Uterus (tissue), 4 donors: Measurements from ENCODE around the gene KLHL17. TPM values are rescaled to one million over a fixed set of nuclear protein-coding genes. Genes with fewer than 3 reads are reported as not detected.

Experiments
- DNase-seq, 2 donors: peaks; one replicate each; pipeline ENCODE4 v3.0.0-alpha.2; 2019 to 2020
- H3K27ac ChIP-seq, 2 donors: fragments of 200-600 bp; sonication (generic); 1 replicate in 1 of 2; 2 replicates in 1 of 2; pipeline ENCODE4 v1.5.1; 2016 to 2018
- H3K27me3 ChIP-seq, 2 donors: fragments of 200-600 bp; sonication (generic); one replicate each; pipeline ENCODE4 v1.5.1; 2018 to 2019; ENCODE audit warnings: control low read depth in 1 of 2
- H3K36me3 ChIP-seq, 2 donors: fragments of 200-600 bp; sonication (generic); one replicate each; pipeline ENCODE4 v1.5.1; 2019; ENCODE audit warnings: control low read depth in 1 of 2
- H3K4me1 ChIP-seq, 2 donors: fragments of 200-600 bp; sonication (generic); one replicate each; pipeline ENCODE4 v1.5.1; 2018 to 2019; ENCODE audit warnings: control low read depth in 1 of 2
- H3K4me3 ChIP-seq, 2 donors: fragments of 200-600 bp; sonication (generic); 1 replicate in 1 of 2; 2 replicates in 1 of 2; pipeline ENCODE4 v1.5.1; 2018 to 2019; ENCODE audit warnings: mild to moderate bottlenecking in 1 of 2
- H3K9me3 ChIP-seq, 2 donors: fragments of 200-600 bp; sonication (generic); one replicate each; pipeline ENCODE4 v1.5.1; 2019; ENCODE audit warnings: control low read depth in 1 of 2
- POLR2A ChIP-seq, 2 donors: fragments of 450-650 bp; IDR thresholded peaks; one replicate each; pipeline ENCODE4 v1.6.1; 2016; ENCODE audit warnings: antibody characterized with exemption in 2 of 2, mild to moderate bottlenecking in 1 of 2, moderate library complexity in 1 of 2
- intact Hi-C: fragments of 100-400 bp; cut with DNase I; formaldehyde crosslinking; loops from one replicate; pipeline ENCODE4 v1.15.1; 2023; ENCODE audit warnings: low total_unique reads
- total RNA-seq, 4 donors: library from RNA; depleted of rRNA in 3 of 4; stranded (reverse); fragments of >200 nt in 3 of 4; gene quantifications; one replicate each; pipeline versions ENCODE4 v1.1.0 to v1.2.4, GENCODE V29; 2014 to 2023
- TF ChIP-seq, protein P1 (sequence below), 4 experiments: fragments of 200-600 bp in 2 of 4; fragments of 450-650 bp in 2 of 4; sonication (generic) in 2 of 4; IDR thresholded peaks; one replicate each; pipeline ENCODE4 v1.5.1; 2016 to 2019; ENCODE audit warnings: antibody characterized with exemption in 4 of 4, mild to moderate bottlenecking in 2 of 4, moderate library complexity in 1 of 4
- donor health status: DM: yes; HTN: yes; CAD: no.

KLHL17 gene
- total RNA-seq, 4 donors from 2014 or later = 1.8 to 15.3 (median 9.6) TPM

DNA sequence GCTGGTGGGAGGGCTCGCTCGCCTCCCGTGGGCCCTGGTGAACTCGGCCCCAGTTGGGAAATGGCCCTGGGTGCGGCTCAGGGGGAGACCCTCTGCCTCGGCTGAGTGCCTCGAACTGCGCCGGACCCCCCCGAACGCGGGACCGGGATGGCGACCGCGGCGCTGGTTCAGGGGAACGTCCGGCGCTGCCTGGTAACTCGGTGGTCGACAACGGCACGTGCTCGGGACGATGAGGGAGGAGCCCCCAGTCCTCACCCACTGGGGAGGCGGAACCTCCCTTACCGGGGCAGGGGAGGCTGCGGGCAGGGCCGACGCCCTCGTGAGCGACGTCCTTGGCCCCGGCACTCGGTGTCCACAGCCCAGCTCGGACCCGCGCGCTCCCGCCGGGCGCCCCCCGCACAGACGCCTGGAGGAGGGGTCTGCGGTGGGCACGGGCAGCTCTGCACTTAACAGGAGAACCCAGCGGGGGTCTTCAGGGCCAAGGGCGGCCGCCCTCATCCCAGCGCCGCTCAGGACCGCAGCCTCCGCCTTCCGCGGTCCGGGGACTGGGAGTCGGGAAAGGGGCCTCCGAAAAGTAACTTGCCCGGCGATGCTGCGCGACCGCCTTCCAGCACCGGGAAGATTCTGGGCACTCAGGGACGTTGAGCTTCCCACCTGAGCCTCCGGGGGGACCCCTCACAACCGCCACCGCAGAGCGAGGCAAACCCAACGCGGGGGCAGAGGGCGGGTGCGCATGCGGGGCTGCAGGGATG is 37.8 kb downstream of the KLHL17 start:
- no peaks in the 10 kb centered on the region for H3K4me1 ChIP-seq
- DNase-seq = peak in 1 of 2 donors; percentile 17
- TF ChIP-seq POLR2A (IDR thresholded peaks at IDR 0.05) = no peak
- TF ChIP-seq, protein P1, sequence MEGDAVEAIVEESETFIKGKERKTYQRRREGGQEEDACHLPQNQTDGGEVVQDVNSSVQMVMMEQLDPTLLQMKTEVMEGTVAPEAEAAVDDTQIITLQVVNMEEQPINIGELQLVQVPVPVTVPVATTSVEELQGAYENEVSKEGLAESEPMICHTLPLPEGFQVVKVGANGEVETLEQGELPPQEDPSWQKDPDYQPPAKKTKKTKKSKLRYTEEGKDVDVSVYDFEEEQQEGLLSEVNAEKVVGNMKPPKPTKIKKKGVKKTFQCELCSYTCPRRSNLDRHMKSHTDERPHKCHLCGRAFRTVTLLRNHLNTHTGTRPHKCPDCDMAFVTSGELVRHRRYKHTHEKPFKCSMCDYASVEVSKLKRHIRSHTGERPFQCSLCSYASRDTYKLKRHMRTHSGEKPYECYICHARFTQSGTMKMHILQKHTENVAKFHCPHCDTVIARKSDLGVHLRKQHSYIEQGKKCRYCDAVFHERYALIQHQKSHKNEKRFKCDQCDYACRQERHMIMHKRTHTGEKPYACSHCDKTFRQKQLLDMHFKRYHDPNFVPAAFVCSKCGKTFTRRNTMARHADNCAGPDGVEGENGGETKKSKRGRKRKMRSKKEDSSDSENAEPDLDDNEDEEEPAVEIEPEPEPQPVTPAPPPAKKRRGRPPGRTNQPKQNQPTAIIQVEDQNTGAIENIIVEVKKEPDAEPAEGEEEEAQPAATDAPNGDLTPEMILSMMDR (IDR thresholded peaks at IDR 0.05) = no peak
- no peaks in the 10 kb centered on the region for H3K36me3 ChIP-seq
- peak overlapping the region; percentile 93 to 94 for H3K27ac ChIP-seq
- peak overlapping the region in 1 of 2 donors; percentile 53 for H3K4me3 ChIP-seq
- H3K9me3 ChIP-seq = no peaks in the 10 kb centered on the region
- peaks cover 0 to 4% of the 10 kb centered on the region in 2 donors for H3K27me3 ChIP-seq
- intact Hi-C loops = no loop called here

DNA sequence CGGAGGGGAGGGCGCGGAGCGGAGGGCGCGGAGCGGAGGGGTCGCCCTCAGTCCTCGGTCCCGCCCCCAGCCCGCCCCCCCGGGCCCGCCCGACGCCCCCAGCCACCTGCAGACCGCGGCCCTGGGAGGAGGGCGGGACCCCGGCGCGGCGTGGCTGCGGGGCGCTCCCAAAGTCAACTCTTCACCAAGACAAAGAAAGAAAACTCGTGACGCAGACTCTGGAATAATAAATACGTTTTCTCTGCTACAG is 38.3 kb downstream of the KLHL17 start:
- H3K4me3 ChIP-seq = peak overlapping the region; percentile 53 to 60
- no peaks in the 10 kb centered on the region for H3K4me1 ChIP-seq
- TF ChIP-seq POLR2A (IDR thresholded peaks at IDR 0.05) = no peak
- TF ChIP-seq, protein P1 (IDR thresholded peaks at IDR 0.05) = no peak
- H3K27ac ChIP-seq = peak overlapping the region; percentile 93 to 94
- H3K9me3 ChIP-seq = no peaks in the 10 kb centered on the region
- no peaks in the 10 kb centered on the region for H3K36me3 ChIP-seq
- DNase-seq = no peak
- peaks cover 0 to 4% of the 10 kb centered on the region in 2 donors for H3K27me3 ChIP-seq
- intact Hi-C loops = no loop called here

DNA sequence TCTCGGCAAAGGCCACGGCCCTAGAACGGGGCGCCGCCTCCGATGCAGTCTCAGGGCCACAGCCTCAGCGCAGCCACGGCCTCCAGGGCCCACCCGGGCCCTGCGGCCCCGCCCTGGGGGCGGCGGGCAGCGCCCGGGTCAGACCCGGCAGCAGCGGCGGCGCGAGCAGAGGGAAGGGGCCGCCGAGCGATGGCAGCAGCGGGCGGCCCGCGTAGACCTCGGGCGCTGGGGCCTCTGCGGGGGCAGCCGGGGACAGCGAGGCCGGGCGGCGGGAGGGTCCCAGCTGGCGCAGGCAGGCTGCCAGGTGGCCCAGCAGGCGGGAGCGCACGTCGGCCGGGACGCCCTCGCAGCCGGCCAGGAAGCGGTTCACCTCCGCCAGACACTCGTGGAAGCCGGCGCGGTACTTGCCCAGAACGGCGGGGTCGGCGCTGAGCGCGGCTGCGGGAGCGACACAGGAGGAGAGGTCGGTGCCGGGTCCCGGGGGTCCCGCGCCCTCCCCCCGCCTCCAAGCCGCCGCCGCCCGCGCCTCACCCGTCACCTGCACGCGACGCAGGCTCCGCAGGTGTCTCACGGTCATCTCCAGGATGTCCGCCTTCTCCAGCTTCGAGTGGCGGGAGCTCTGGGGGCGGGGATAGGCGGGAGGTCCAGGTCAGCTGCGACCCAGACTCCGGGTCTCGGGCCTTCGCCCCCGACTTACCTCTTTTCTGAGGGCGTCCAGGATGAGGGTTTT is 38.8 kb downstream of the KLHL17 start:
- peak overlapping the region; percentile 53 to 60 for H3K4me3 ChIP-seq
- H3K27me3 ChIP-seq = peaks cover 0 to 4% of the 10 kb centered on the region in 2 donors
- intact Hi-C loops = no loop called here
- H3K9me3 ChIP-seq = no peaks in the 10 kb centered on the region
- no peaks in the 10 kb centered on the region for H3K4me1 ChIP-seq
- TF ChIP-seq POLR2A (IDR thresholded peaks at IDR 0.05) = peak in 1 of 2 donors; percentile 24
- TF ChIP-seq, protein P1 (IDR thresholded peaks at IDR 0.05) = peak in 1 of 4 experiments; percentile 8
- peak; percentile 26 to 30 for DNase-seq
- H3K27ac ChIP-seq = peak overlapping the region; percentile 93 to 94
- no peaks in the 10 kb centered on the region for H3K36me3 ChIP-seq

DNA sequence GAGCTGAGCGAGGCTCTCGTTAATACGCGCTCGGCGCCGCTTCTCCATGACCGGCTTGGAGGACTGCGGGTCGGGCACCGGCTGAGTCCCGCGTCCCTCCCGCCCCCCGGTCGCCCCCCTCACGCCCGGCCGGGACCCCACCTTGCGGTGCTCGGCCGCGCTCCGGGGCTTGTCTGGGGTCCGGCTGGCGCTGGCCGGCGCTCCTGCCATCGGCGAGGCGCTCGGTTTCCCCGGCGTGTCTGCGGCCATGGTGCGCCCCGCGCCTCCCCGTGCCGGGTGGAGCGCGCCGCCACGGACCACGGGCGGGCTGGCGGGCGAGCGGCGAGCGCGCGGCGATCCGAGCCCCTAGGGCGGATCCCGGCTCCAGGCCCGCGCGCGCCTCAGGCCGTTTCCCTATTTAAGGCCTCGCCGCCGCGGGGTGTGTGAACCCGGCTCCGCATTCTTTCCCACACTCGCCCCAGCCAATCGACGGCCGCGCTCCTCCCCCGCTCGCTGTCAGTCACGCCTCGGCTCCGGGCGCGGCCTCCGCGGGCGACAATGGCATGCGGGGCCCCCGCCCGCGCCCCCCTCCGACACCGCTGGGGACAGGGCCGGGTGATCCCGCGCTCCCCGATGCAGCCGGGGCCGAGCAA is 39.5 kb downstream of the KLHL17 start, which contains the start of gene HES4:
TSS of gene HES4 (minus strand) at position 373 of the 632 bp plus-strand sequence. CDS start at position 249, 124 bp downstream.
- Histone ChIP-seq H3K4me3 (peak within 1 kb of the TSS; percentile 53 to 60), H3K27ac (peak within 1 kb of the TSS; percentile 93 to 94), H3K27me3 (peaks cover 0 to 4% of the 10 kb centered on the region in 2 donors), H3K4me1 (peaks cover 0 to 1% of the 10 kb centered on the region in 2 donors), H3K36me3 (no peaks in the 10 kb centered on the region), H3K9me3 (no peaks in the 10 kb centered on the region)
- TF ChIP-seq, protein P1 (IDR thresholded peaks at IDR 0.05) = peak in 1 of 4 experiments; percentile 6
- TF ChIP-seq POLR2A (IDR thresholded peaks at IDR 0.05) = peak; percentile 92 to 95
- intact Hi-C loops = no loop called here
- DNase-seq = peak; percentile 86 to 90
